A673 (cell line): Measurements from ENCODE around the gene SND1. TPM values are rescaled to one million over a fixed set of nuclear protein-coding genes. Genes with fewer than 3 reads are reported as not detected.

Experiments
- BruUV-seq: library from RNA; stranded (reverse); fragments of 400-500 nt; replicated peaks from 2 replicates; lab custom pipeline; 2021; lab: Mats Ljungman, UMichigan
- CTCF ChIA-PET: fragments of 300-600 bp; sonication (Branson Sonifier 250); formaldehyde crosslinking; loops from one replicate; lab custom pipeline; 2022; ENCODE audit warnings: antibody characterized with exemption; lab: Charles Lee
- POLR2A ChIA-PET: fragments of 300-600 bp; sonication (Branson Sonifier 250); formaldehyde crosslinking; loops from one replicate; lab custom pipeline; 2022; ENCODE audit warnings: antibody characterized with exemption; ENCODE audit not compliant: low non-redundant PET; lab: Charles Lee
- DNase-seq: peaks from one replicate; pipeline ENCODE4 v3.0.0-alpha.2; 2015; ENCODE audit warnings: low spot score
- H3K27ac ChIP-seq: fragments of 200-600 bp; sonication (generic); 2 replicates; pipeline ENCODE4 v1.5.1; 2016; ENCODE audit warnings: mixed run types, low read depth, mild to moderate bottlenecking, mixed read lengths, antibody characterized with exemption, low read length; ENCODE audit not compliant: poor library complexity, severe bottlenecking
- H3K27me3 ChIP-seq: fragments of 200-600 bp; sonication (generic); replicated peaks from 2 replicates; pipeline ENCODE4 v1.6.1; 2017; ENCODE audit warnings: mixed run types, low read depth, mild to moderate bottlenecking, mixed read lengths, antibody characterized with exemption, low read length; ENCODE audit not compliant: insufficient read depth, poor library complexity
- H3K36me3 ChIP-seq: fragments of 200-600 bp; sonication (generic); 2 replicates; pipeline ENCODE4 v1.6.1; 2016; ENCODE audit warnings: mixed run types, mild to moderate bottlenecking, mixed read lengths, antibody characterized with exemption, low read length; ENCODE audit not compliant: insufficient read depth, poor library complexity, severe bottlenecking
- H3K4me1 ChIP-seq: fragments of 200-600 bp; sonication (generic); 2 replicates; pipeline ENCODE4 v1.6.1; 2017; ENCODE audit warnings: mixed run types, mild to moderate bottlenecking, mixed read lengths, antibody characterized with exemption, low read length; ENCODE audit not compliant: insufficient read depth, poor library complexity, severe bottlenecking
- H3K4me3 ChIP-seq: fragments of 200-600 bp; sonication (generic); 2 replicates; pipeline ENCODE4 v1.5.1; 2016; ENCODE audit warnings: low read depth, mixed run types, mild to moderate bottlenecking, mixed read lengths, low read length; ENCODE audit not compliant: poor library complexity, severe bottlenecking
- H3K9me3 ChIP-seq: fragments of 200-600 bp; sonication (generic); 2 replicates; pipeline ENCODE4 v1.6.1; 2016; ENCODE audit warnings: mixed run types, low read depth, mild to moderate bottlenecking, mixed read lengths, antibody characterized with exemption, low read length; ENCODE audit not compliant: poor library complexity, severe bottlenecking
- EZH2 ChIP-seq: fragments of 200-600 bp; sonication (generic); IDR thresholded peaks from 2 replicates; pipeline ENCODE4 v1.6.1; 2017; ENCODE audit warnings: borderline replicate concordance, low read depth, mild to moderate bottlenecking, mixed read lengths, antibody characterized with exemption, low read length; ENCODE audit not compliant: poor library complexity, severe bottlenecking
- intact Hi-C: fragments of 100-400 bp; cut with micrococcal nuclease; formaldehyde crosslinking; loops from one replicate; pipeline ENCODE4 v1.10.0; 2022; ENCODE audit not compliant: unreplicated experiment
- total RNA-seq: library from RNA; stranded (reverse); gene quantifications from 2 replicates; pipeline ENCODE4 v1.2.3, GENCODE V29; 2021
- TF ChIP-seq, protein P1 (sequence below): fragments of 300-800, 200-600 bp; sonication (generic); conservative IDR thresholded peaks from 2 replicates; pipeline ENCODE4 v1.5.1; 2017; ENCODE audit warnings: low read depth, mild to moderate bottlenecking, antibody characterized with exemption, low read length, moderate library complexity, mixed read lengths

Gene SND1
- total RNA-seq, 1 experiment from 2014 or later: 177 TPM

GRCh38 chr7:128041203-128041602 is 389.2 kb downstream of the SND1 start:
- TF ChIP-seq, protein P1, sequence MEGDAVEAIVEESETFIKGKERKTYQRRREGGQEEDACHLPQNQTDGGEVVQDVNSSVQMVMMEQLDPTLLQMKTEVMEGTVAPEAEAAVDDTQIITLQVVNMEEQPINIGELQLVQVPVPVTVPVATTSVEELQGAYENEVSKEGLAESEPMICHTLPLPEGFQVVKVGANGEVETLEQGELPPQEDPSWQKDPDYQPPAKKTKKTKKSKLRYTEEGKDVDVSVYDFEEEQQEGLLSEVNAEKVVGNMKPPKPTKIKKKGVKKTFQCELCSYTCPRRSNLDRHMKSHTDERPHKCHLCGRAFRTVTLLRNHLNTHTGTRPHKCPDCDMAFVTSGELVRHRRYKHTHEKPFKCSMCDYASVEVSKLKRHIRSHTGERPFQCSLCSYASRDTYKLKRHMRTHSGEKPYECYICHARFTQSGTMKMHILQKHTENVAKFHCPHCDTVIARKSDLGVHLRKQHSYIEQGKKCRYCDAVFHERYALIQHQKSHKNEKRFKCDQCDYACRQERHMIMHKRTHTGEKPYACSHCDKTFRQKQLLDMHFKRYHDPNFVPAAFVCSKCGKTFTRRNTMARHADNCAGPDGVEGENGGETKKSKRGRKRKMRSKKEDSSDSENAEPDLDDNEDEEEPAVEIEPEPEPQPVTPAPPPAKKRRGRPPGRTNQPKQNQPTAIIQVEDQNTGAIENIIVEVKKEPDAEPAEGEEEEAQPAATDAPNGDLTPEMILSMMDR: no peak
- no peak for TF ChIP-seq EZH2
- H3K4me1 ChIP-seq: no peaks in the 10 kb centered on the region
- no peaks in the 10 kb centered on the region for H3K9me3 ChIP-seq
- H3K36me3 ChIP-seq: no peaks in the 10 kb centered on the region
- BruUV-seq: no TSS peak
- no peak overlapping the region for H3K4me3 ChIP-seq
- DNase-seq: no peak
- intact Hi-C loops: no loop called here
- no peaks in the 10 kb centered on the region for H3K27me3 ChIP-seq
- POLR2A ChIA-PET: no interaction called here
- no peak overlapping the region for H3K27ac ChIP-seq
- CTCF ChIA-PET: no interaction called here

DNA sequence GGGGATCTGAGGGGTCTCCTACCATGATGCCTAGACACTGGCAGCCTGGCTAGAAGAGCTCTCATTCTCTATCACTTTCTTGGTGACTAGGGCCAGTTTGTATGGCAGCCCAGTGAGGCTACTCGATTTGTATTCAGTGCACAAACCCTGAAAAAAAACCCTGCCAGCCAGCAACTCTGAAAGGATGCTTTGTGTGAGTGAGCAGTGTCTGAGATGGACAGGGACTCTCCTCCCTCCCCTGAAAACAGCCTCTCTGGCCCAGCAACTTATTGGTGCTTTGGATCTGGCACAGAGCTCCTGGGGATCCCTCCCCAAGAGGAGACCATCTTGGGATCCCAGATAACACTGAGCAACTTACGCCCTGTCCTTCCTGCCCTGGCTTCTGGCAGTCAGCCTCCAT is 390.0 kb downstream of the SND1 start:
- ChIA-PET CTCF (no interaction called here), POLR2A (no interaction called here)
- H3K4me3 ChIP-seq: no peak overlapping the region
- H3K9me3 ChIP-seq: no peaks in the 10 kb centered on the region
- H3K27me3 ChIP-seq: no peaks in the 10 kb centered on the region
- no peaks in the 10 kb centered on the region for H3K36me3 ChIP-seq
- intact Hi-C loops: no loop called here
- no peak for TF ChIP-seq EZH2
- TF ChIP-seq, protein P1: no peak
- H3K4me1 ChIP-seq: no peaks in the 10 kb centered on the region
- no peak for DNase-seq
- no peak overlapping the region for H3K27ac ChIP-seq
- BruUV-seq: no TSS peak

- H3K9me3 ChIP-seq: no peaks in the 10 kb centered on the region
- H3K4me1 ChIP-seq: no peaks in the 10 kb centered on the region
- POLR2A ChIA-PET: no interaction called here
- H3K36me3 ChIP-seq: no peaks in the 10 kb centered on the region
- no peak for TF ChIP-seq EZH2
- TF ChIP-seq, protein P1: no peak
- BruUV-seq: no TSS peak
- intact Hi-C loops: no loop called here
- CTCF ChIA-PET: no interaction called here
- no peak overlapping the region for H3K27ac ChIP-seq
- H3K4me3 ChIP-seq: no peak overlapping the region
- no peak for DNase-seq
- no peaks in the 10 kb centered on the region for H3K27me3 ChIP-seq
Measured at GRCh38 chr7:128044064-128044463, 392.1 kb downstream of the SND1 start.
